Esophagus muscularis mucosa (tissue), 4 donors: ENCODE results near the gene ABCG5. TPM values are rescaled to one million over a fixed set of nuclear protein-coding genes. Genes with fewer than 3 reads are reported as not detected.
A peak's percentile ranks its signal among the peaks of the same experiment; 100 is the strongest.

Source experiments
- DNase-seq: peaks from one replicate; pipeline ENCODE4 v3.0.0-alpha.2; 2017; ENCODE audit errors: extremely low spot score
- H3K27ac ChIP-seq, 4 donors: fragments of 200-600 bp; sonication (generic); replicated peaks in 1 of 4; 1 replicate in 3 of 4; 2 replicates in 1 of 4; pipeline ENCODE4 v1.5.1; 2016 to 2019; ENCODE audit warnings: mild to moderate bottlenecking in 1 of 4
- H3K27me3 ChIP-seq, 4 donors: fragments of 200-600 bp; sonication (generic); one replicate each; pipeline versions ENCODE4 v1.5.1 to v1.6.0; 2016 to 2019
- H3K36me3 ChIP-seq, 4 donors: fragments of 200-600 bp; sonication (generic); one replicate each; pipeline ENCODE4 v1.5.1; 2016 to 2019
- H3K4me1 ChIP-seq, 4 donors: fragments of 200-600 bp; sonication (generic); one replicate each; pipeline ENCODE4 v1.5.1; 2016 to 2019
- H3K4me3 ChIP-seq, 4 donors: fragments of 200-600 bp; sonication (generic); 1 replicate in 2 of 4; 2 replicates in 2 of 4; pipeline ENCODE4 v1.5.1; 2016 to 2019; ENCODE audit warnings: mild to moderate bottlenecking in 4 of 4, moderate library complexity in 1 of 4
- H3K9me3 ChIP-seq, 4 donors: fragments of 200-600 bp; sonication (generic); 1 replicate in 3 of 4; 2 replicates in 1 of 4; pipeline ENCODE4 v1.5.1; 2016 to 2019
- CTCF ChIP-seq, 3 experiments: fragments of 200-600 bp in 2 of 3; fragments of 450-650 bp in 1 of 3; sonication (generic) in 2 of 3; IDR thresholded peaks; one replicate each; pipeline ENCODE4 v1.5.1; 2017 to 2019; ENCODE audit warnings: antibody characterized with exemption in 3 of 3, mild to moderate bottlenecking in 2 of 3, moderate library complexity in 1 of 3
- EP300 ChIP-seq: sonication (generic); formaldehyde crosslinking; IDR thresholded peaks from one replicate; pipeline ENCODE4 v1.6.1; 2017; ENCODE audit warnings: antibody characterized with exemption
- POLR2A ChIP-seq: fragments of 450-650 bp; IDR thresholded peaks from one replicate; pipeline ENCODE4 v1.6.1; 2017; ENCODE audit warnings: antibody characterized with exemption, moderate library complexity, mild to moderate bottlenecking, low read depth
- POLR2AphosphoS5 ChIP-seq, 2 donors: sonication (generic); formaldehyde crosslinking; IDR thresholded peaks; one replicate each; pipeline ENCODE4 v1.6.1; 2017; ENCODE audit warnings: antibody characterized with exemption in 2 of 2
- WGBS: methylation state at CpG from one replicate; pipeline ENCODE4 v1.1.5; 2018; 5-methylcytosine and 5-hydroxymethylcytosine counted together
- intact Hi-C: fragments of 100-400 bp; cut with DNase I; formaldehyde crosslinking; loops from one replicate; pipeline ENCODE4 v1.15.1; 2023
- total RNA-seq, 4 donors: library from RNA; depleted of rRNA; stranded (reverse); fragments of >200 nt; gene quantifications; one replicate each; pipeline versions ENCODE4 v1.1.0 to v1.2.1, GENCODE V29; 2016

The ABCG5 gene
- total RNA-seq, 4 donors from 2014 or later = not detected

- Histone ChIP-seq H3K36me3 (no peaks in the 10 kb centered on the region), H3K9me3 (no peaks in the 10 kb centered on the region), H3K27me3 (peaks cover 0 to 11% (median 0%) of the 10 kb centered on the region in 4 donors), H3K4me1 (no peaks in the 10 kb centered on the region), H3K4me3 (no peak overlapping the region), H3K27ac (no peak overlapping the region)
- intact Hi-C loops = no loop called here
- WGBS = 72% methylated on average over 3 of the region's 3 CpGs
- peak; percentile 45 for DNase-seq
- TF ChIP-seq POLR2A (no peak), EP300 (no peak), CTCF (IDR thresholded peaks at IDR 0.05) (no peak), POLR2AphosphoS5 (IDR thresholded peaks at IDR 0.05) (no peak)
Observed at GRCh38 chr2:43825841-43826240, 12.8 kb downstream of the ABCG5 start.

GRCh38 chr2:43824951-43825493, 13.6 kb downstream of the ABCG5 start:
- no peak for TF ChIP-seq EP300
- no peak for TF ChIP-seq CTCF (IDR thresholded peaks at IDR 0.05)
- TF ChIP-seq POLR2A = no peak
- no peak for TF ChIP-seq POLR2AphosphoS5 (IDR thresholded peaks at IDR 0.05)
- WGBS = 85% methylated on average over 12 of the region's 12 CpGs

GRCh38 chr2:43824512-43824911, 14.1 kb downstream of the ABCG5 start:
- Histone ChIP-seq H3K36me3 (no peaks in the 10 kb centered on the region), H3K27me3 (peaks cover 0 to 5% (median 0%) of the 10 kb centered on the region in 4 donors), H3K9me3 (no peaks in the 10 kb centered on the region), H3K27ac (no peak overlapping the region), H3K4me1 (no peaks in the 10 kb centered on the region), H3K4me3 (no peak overlapping the region)
- 88% methylated on average over 2 of the region's 2 CpGs for WGBS
- intact Hi-C loops = no loop called here
- no peak for TF ChIP-seq POLR2AphosphoS5 (IDR thresholded peaks at IDR 0.05)
- TF ChIP-seq POLR2A = no peak
- no peak for TF ChIP-seq CTCF (IDR thresholded peaks at IDR 0.05)
- TF ChIP-seq EP300 = no peak
- DNase-seq = peak; percentile 12

More at GRCh38 chr2:43824951-43825493, 13.6 kb downstream of the ABCG5 start:
- intact Hi-C loops = no loop called here
- H3K36me3 ChIP-seq = no peaks in the 10 kb centered on the region
- H3K4me3 ChIP-seq = no peak overlapping the region
- peak; percentile 75 for DNase-seq
- peaks cover 0 to 5% (median 0%) of the 10 kb centered on the region in 4 donors for H3K27me3 ChIP-seq
- H3K4me1 ChIP-seq = no peaks in the 10 kb centered on the region
- H3K27ac ChIP-seq = no peak overlapping the region
- H3K9me3 ChIP-seq = no peaks in the 10 kb centered on the region

- intact Hi-C loops = no loop called here
- Histone ChIP-seq H3K36me3 (no peaks in the 10 kb centered on the region), H3K27me3 (peaks cover 0 to 5% (median 0%) of the 10 kb centered on the region in 4 donors), H3K4me3 (no peak overlapping the region), H3K27ac (no peak overlapping the region), H3K9me3 (no peaks in the 10 kb centered on the region), H3K4me1 (no peaks in the 10 kb centered on the region)
- WGBS = 85% methylated on average over 11 of the region's 11 CpGs
- DNase-seq = peak; percentile 89
- TF ChIP-seq POLR2AphosphoS5 (IDR thresholded peaks at IDR 0.05) (no peak), POLR2A (no peak), EP300 (no peak), CTCF (IDR thresholded peaks at IDR 0.05) (no peak)
Observed at GRCh38 chr2:43823751-43824150, 14.9 kb downstream of the ABCG5 start.

GRCh38 chr2:43822839-43823238, 15.8 kb downstream of the ABCG5 start:
- TF ChIP-seq POLR2A (no peak), EP300 (no peak)
- 89% methylated on average over 3 of the region's 7 CpGs for WGBS
- H3K4me1 ChIP-seq = no peaks in the 10 kb centered on the region
- no peak for DNase-seq
- peaks cover 0 to 5% (median 0%) of the 10 kb centered on the region in 4 donors for H3K27me3 ChIP-seq
- no peaks in the 10 kb centered on the region for H3K9me3 ChIP-seq
- H3K4me3 ChIP-seq = no peak overlapping the region
- intact Hi-C loops = no loop called here
- no peak overlapping the region for H3K27ac ChIP-seq
- no peaks in the 10 kb centered on the region for H3K36me3 ChIP-seq
